ENCODE data around the gene OR2A42. TPM values are rescaled to one million over a fixed set of nuclear protein-coding genes. Genes with fewer than 3 reads are reported as not detected.

Gene OR2A42
- polyA plus RNA-seq, 5 donors: 1.9 to 5.2 (median 2.4) TPM

Other genes starting within 250 kb of the OR2A42 start
- gene OR6B1, start 239.3 kb downstream of the OR2A42 start, polyA plus RNA-seq (ENCODE audit: insufficient read depth in 1 of 5, insufficient read length in 5 of 5, low replicate concordance in 1 of 5): under 1 TPM in 1 of 5 donors, not detected in 4; 0.03 TPM
- gene OR2A5, start 190.7 kb downstream of the OR2A42 start, polyA plus RNA-seq (ENCODE audit: insufficient read depth in 1 of 5, insufficient read length in 5 of 5, low replicate concordance in 1 of 5): under 1 TPM; 0.05 to 0.26 (median 0.15) TPM
- under 1 TPM in 2 of 5 donors, not detected in 3; 0.06 to 0.12 TPM for gene OR2A25, start 169.8 kb downstream of the OR2A42 start, polyA plus RNA-seq (ENCODE audit: insufficient read depth in 1 of 5, insufficient read length in 5 of 5, low replicate concordance in 1 of 5)
- under 1 TPM in 3 of 5 donors, not detected in 2; 0.03 to 0.09 (median 0.04) TPM for gene OR2A12, start 153.3 kb downstream of the OR2A42 start, polyA plus RNA-seq (ENCODE audit: insufficient read depth in 1 of 5, insufficient read length in 5 of 5, low replicate concordance in 1 of 5)
- gene OR2A2, start 130.0 kb downstream of the OR2A42 start, polyA plus RNA-seq (ENCODE audit: insufficient read depth in 1 of 5, insufficient read length in 5 of 5, low replicate concordance in 1 of 5): not detected
- gene OR2A14, start 116.4 kb downstream of the OR2A42 start, polyA plus RNA-seq (ENCODE audit: insufficient read depth in 1 of 5, insufficient read length in 5 of 5, low replicate concordance in 1 of 5): under 1 TPM in 1 of 5 donors, not detected in 4; 0.08 TPM
- gene CTAGE4, start 56.1 kb downstream of the OR2A42 start, polyA plus RNA-seq (ENCODE audit: insufficient read depth in 1 of 5, insufficient read length in 5 of 5, low replicate concordance in 1 of 5): 10 to 100 TPM in 1 of 5 donors, 1 to 10 TPM in 4; 1.3 to 19.4 (median 7.2) TPM
- gene ARHGEF35, start 43.8 kb downstream of the OR2A42 start, polyA plus RNA-seq (ENCODE audit: insufficient read depth in 1 of 5, insufficient read length in 5 of 5, low replicate concordance in 1 of 5): 10 to 100 TPM in 4 of 5 donors, 1 to 10 TPM in 1; 9.0 to 17.7 (median 15.8) TPM
- gene OR2A7, start 25.2 kb upstream of the OR2A42 start, polyA plus RNA-seq (ENCODE audit: insufficient read depth in 1 of 5, insufficient read length in 5 of 5, low replicate concordance in 1 of 5): 10 to 100 TPM in 4 of 5 donors, 1 to 10 TPM in 1; 9.3 to 26.0 (median 13.8) TPM
- gene CTAGE8, start 29.7 kb upstream of the OR2A42 start, polyA plus RNA-seq (ENCODE audit: insufficient read depth in 1 of 5, insufficient read length in 5 of 5, low replicate concordance in 1 of 5): 1 to 10 TPM; 3.8 to 9.6 (median 5.8) TPM
- gene OR2A1, start 72.8 kb upstream of the OR2A42 start, polyA plus RNA-seq (ENCODE audit: insufficient read depth in 1 of 5, insufficient read length in 5 of 5, low replicate concordance in 1 of 5): 1 to 10 TPM in 4 of 5 donors, under 1 TPM in 1; 0.67 to 1.5 (median 1.4) TPM
- 10 to 100 TPM; 10.6 to 30.5 (median 20.3) TPM for gene ARHGEF5, start 115.8 kb upstream of the OR2A42 start, polyA plus RNA-seq (ENCODE audit: insufficient read depth in 1 of 5, insufficient read length in 5 of 5, low replicate concordance in 1 of 5)
- gene NOBOX, start 164.1 kb upstream of the OR2A42 start, polyA plus RNA-seq (ENCODE audit: insufficient read depth in 1 of 5, insufficient read length in 5 of 5, low replicate concordance in 1 of 5): not detected

All from right lung (tissue), 5 donors.